Measurements from ENCODE around the gene TMBIM6.
A peak's percentile ranks its signal among the peaks of the same experiment; 100 is the strongest.

The TMBIM6 gene

GRCh38 chr12:49793620-49794019 is 52.3 kb downstream of the TMBIM6 start:
- in situ Hi-C loops (cut with MboI; ENCODE audit: low sequenced_read_pairs, unreplicated experiment) = no loop called here
- DNase-seq (ENCODE audit: low spot score) = no peak
- TF ChIP-seq CTCF (IDR thresholded peaks at IDR 0.05; ENCODE audit: borderline replicate concordance, control extremely low read depth, extremely low read depth, insufficient read depth, missing control alignments) = no peak

GRCh38 chr12:49794021-49794420 is 52.7 kb downstream of the TMBIM6 start:
- no peak for TF ChIP-seq CTCF (IDR thresholded peaks at IDR 0.05; ENCODE audit: borderline replicate concordance, control extremely low read depth, extremely low read depth, insufficient read depth, missing control alignments)
- in situ Hi-C loops (cut with MboI; ENCODE audit: low sequenced_read_pairs, unreplicated experiment) = no loop called here
- DNase-seq (ENCODE audit: low spot score) = peak; percentile 32

- peak; percentile 27 for DNase-seq (ENCODE audit: low spot score)
- in situ Hi-C loops (cut with MboI; ENCODE audit: low sequenced_read_pairs, unreplicated experiment) = no loop called here
Observed at GRCh38 chr12:49794811-49795653, 53.7 kb downstream of the TMBIM6 start.

GRCh38 chr12:49795654-49796105 is 54.3 kb downstream of the TMBIM6 start:
- in situ Hi-C loops (cut with MboI; ENCODE audit: low sequenced_read_pairs, unreplicated experiment) = no loop called here
- peak; percentile 28 for DNase-seq (ENCODE audit: low spot score)
- TF ChIP-seq CTCF (IDR thresholded peaks at IDR 0.05; ENCODE audit: borderline replicate concordance, control extremely low read depth, extremely low read depth, insufficient read depth, missing control alignments) = no peak

More at GRCh38 chr12:49794811-49795653, 53.7 kb downstream of the TMBIM6 start:
- TF ChIP-seq CTCF (IDR thresholded peaks at IDR 0.05; ENCODE audit: borderline replicate concordance, control extremely low read depth, extremely low read depth, insufficient read depth, missing control alignments) = no peak

- DNase-seq (ENCODE audit: low spot score) = no peak
- no peak for TF ChIP-seq CTCF (IDR thresholded peaks at IDR 0.05; ENCODE audit: borderline replicate concordance, control extremely low read depth, extremely low read depth, insufficient read depth, missing control alignments)
Observed at GRCh38 chr12:49796155-49796554, 54.8 kb downstream of the TMBIM6 start.

GRCh38 chr12:49796606-49797448 is 55.5 kb downstream of the TMBIM6 start:
- peak; percentile 34 for DNase-seq (ENCODE audit: low spot score)
- in situ Hi-C loops (cut with MboI; ENCODE audit: low sequenced_read_pairs, unreplicated experiment) = no loop called here
- no peak for TF ChIP-seq CTCF (IDR thresholded peaks at IDR 0.05; ENCODE audit: borderline replicate concordance, control extremely low read depth, extremely low read depth, insufficient read depth, missing control alignments)

More at GRCh38 chr12:49796155-49796554, 54.8 kb downstream of the TMBIM6 start:
- in situ Hi-C loops (cut with MboI; ENCODE audit: low sequenced_read_pairs, unreplicated experiment) = no loop called here
